Measurements from ENCODE around the gene AOX1. TPM values are rescaled to one million over a fixed set of nuclear protein-coding genes. Genes with fewer than 3 reads are reported as not detected.

AOX1 gene
- total and polyA plus RNA-seq, 8 donors = 6.4 to 303 (median 10.6) TPM

- WGBS, 5 donors = 40 to 54% (median 43%) methylated on average over 3 of the region's 3 CpGs
- no peak for TF ChIP-seq EP300 (IDR thresholded peaks at IDR 0.05)
- no peak for TF ChIP-seq CTCF (IDR thresholded peaks at IDR 0.05)
- TF ChIP-seq POLR2A (IDR thresholded peaks at IDR 0.05) = no peak
- no peak for TF ChIP-seq POLR2AphosphoS5 (IDR thresholded peaks at IDR 0.05)
- peaks cover 0 to 13% (median 1%) of the 10 kb centered on the region in 4 donors for H3K36me3 ChIP-seq
- no peak overlapping the region for H3K4me3 ChIP-seq
- H3K4me1 ChIP-seq = peaks cover 0 to 9% (median 0%) of the 10 kb centered on the region in 4 donors
- H3K9me3 ChIP-seq = no peaks in the 10 kb centered on the region
- intact Hi-C loops (cut with DNase I; ENCODE audit: low total_unique reads) = no loop called here
- peak in 1 of 2 donors; percentile 56 for DNase-seq
- no peaks in the 10 kb centered on the region for H3K27me3 ChIP-seq
- no peak overlapping the region for H3K27ac ChIP-seq
Measured at GRCh38 chr2:200618590-200619021, 32.8 kb downstream of the AOX1 start.

GRCh38 chr2:200619279-200619678 lies 33.5 kb downstream of the AOX1 start:
- TF ChIP-seq POLR2AphosphoS5 (IDR thresholded peaks at IDR 0.05) (no peak), CTCF (IDR thresholded peaks at IDR 0.05) (no peak), EP300 (IDR thresholded peaks at IDR 0.05) (no peak), POLR2A (IDR thresholded peaks at IDR 0.05) (no peak)
- peak in 1 of 2 donors; percentile 26 for DNase-seq
- 23 to 41% (median 37%) methylated on average over 2 of the region's 2 CpGs for WGBS, 5 donors
- H3K9me3 ChIP-seq = no peaks in the 10 kb centered on the region
- H3K27ac ChIP-seq = no peak overlapping the region
- intact Hi-C loops (cut with DNase I; ENCODE audit: low total_unique reads) = no loop called here
- peaks cover 0 to 6% (median 1%) of the 10 kb centered on the region in 4 donors for H3K36me3 ChIP-seq
- no peaks in the 10 kb centered on the region for H3K27me3 ChIP-seq
- peaks cover 0 to 9% (median 0%) of the 10 kb centered on the region in 4 donors for H3K4me1 ChIP-seq
- no peak overlapping the region for H3K4me3 ChIP-seq

- Histone ChIP-seq H3K4me1 (peaks cover 0 to 9% (median 0%) of the 10 kb centered on the region in 4 donors), H3K27ac (no peak overlapping the region), H3K9me3 (no peaks in the 10 kb centered on the region), H3K27me3 (no peaks in the 10 kb centered on the region), H3K4me3 (no peak overlapping the region), H3K36me3 (peaks cover 0 to 3% (median 1%) of the 10 kb centered on the region in 4 donors)
- TF ChIP-seq POLR2AphosphoS5 (IDR thresholded peaks at IDR 0.05) = no peak
- no peak for TF ChIP-seq EP300 (IDR thresholded peaks at IDR 0.05)
- no peak for TF ChIP-seq POLR2A (IDR thresholded peaks at IDR 0.05)
- no peak for TF ChIP-seq CTCF (IDR thresholded peaks at IDR 0.05)
- DNase-seq = no peak
- intact Hi-C loops (cut with DNase I; ENCODE audit: low total_unique reads) = no loop called here
- WGBS, 5 donors = 87 to 95% (median 93%) methylated on average over 7 of the region's 7 CpGs
Measured at GRCh38 chr2:200620606-200621390, 35.0 kb downstream of the AOX1 start.

- intact Hi-C loops (cut with DNase I; ENCODE audit: low total_unique reads) = no loop called here
- Histone ChIP-seq H3K4me1 (peaks cover 0 to 9% (median 0%) of the 10 kb centered on the region in 4 donors), H3K9me3 (no peaks in the 10 kb centered on the region), H3K27me3 (no peaks in the 10 kb centered on the region), H3K27ac (no peak overlapping the region), H3K36me3 (peaks cover 0 to under 1% (median 0%) of the 10 kb centered on the region in 4 donors), H3K4me3 (no peak overlapping the region)
- DNase-seq = no peak
- no peak for TF ChIP-seq EP300 (IDR thresholded peaks at IDR 0.05)
- no peak for TF ChIP-seq POLR2AphosphoS5 (IDR thresholded peaks at IDR 0.05)
- TF ChIP-seq CTCF (IDR thresholded peaks at IDR 0.05) = no peak
- no peak for TF ChIP-seq POLR2A (IDR thresholded peaks at IDR 0.05)
- WGBS, 5 donors = 33 to 61% (median 39%) methylated on average over 1 of the region's 1 CpG
Measured at GRCh38 chr2:200622106-200622505, 36.3 kb downstream of the AOX1 start.
